Fibroblast of skin of left quadriceps (primary cell): Measurements from ENCODE around the gene HMCN2.

ENCODE experiments used
- DNase-seq, 2 experiments: peaks; one replicate each; pipeline ENCODE4 v3.0.0-alpha.2; 2013; ENCODE audit warnings: low read depth in 2 of 2

Gene HMCN2

DNA sequence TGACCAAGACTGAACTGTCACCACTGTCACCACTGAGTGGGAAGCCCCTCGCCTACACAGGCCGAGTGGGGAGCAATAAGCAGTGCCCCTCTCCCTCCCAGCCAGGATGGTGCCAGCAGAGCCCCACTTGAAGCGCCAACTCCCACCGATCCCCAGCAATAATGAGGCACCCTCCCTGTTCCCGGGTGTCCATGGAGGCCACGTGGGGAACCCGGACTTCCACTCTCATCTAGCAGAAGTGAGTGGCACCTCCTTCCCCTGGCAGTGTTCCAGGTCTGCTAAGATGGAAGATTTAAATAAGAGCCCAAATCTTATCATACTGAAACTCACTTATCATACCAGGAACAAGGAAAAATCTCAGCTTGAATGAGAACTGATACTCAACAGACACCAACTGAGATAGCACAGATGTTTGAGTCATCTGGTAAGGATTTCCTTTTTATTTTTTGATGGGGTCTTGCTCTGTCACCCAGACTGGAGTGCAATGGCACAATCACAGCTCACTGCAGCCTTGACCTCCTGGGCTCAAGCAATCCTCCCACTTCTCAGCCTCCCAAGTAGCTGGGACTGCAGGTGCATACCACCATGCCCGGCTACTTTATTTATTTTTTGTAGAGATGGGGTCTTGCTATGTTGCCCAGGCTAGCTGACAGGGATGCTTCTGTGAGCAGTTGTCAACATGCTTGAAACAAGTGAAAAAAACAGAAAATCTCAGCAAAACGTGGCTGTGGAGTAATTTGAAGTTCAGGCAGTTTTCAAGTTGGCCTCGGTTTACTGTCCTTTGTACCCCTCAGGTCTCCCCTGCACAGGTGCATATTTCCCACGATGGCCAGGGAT lies 149.6 kb downstream of the HMCN2 start:
- no peak for DNase-seq

GRCh38 chr9:130417602-130418001 lies 152.0 kb downstream of the HMCN2 start:
- no peak for DNase-seq

DNA sequence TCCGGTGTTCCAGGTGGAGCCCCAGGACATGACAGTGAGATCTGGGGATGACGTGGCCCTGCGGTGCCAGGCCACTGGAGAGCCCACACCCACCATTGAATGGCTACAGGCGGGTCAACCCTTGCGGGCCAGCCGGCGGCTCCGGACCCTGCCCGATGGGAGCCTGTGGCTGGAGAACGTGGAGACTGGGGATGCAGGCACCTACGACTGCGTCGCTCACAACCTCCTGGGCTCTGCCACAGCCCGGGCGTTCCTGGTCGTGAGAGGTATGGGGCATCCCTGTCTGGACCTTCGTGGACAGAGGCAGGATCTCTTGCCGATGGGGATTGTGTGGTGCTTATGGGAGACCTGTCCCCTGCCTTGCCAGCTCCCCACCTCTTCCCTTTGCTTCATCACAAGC lies 153.2 kb downstream of the HMCN2 start:
- DNase-seq = no peak

DNA sequence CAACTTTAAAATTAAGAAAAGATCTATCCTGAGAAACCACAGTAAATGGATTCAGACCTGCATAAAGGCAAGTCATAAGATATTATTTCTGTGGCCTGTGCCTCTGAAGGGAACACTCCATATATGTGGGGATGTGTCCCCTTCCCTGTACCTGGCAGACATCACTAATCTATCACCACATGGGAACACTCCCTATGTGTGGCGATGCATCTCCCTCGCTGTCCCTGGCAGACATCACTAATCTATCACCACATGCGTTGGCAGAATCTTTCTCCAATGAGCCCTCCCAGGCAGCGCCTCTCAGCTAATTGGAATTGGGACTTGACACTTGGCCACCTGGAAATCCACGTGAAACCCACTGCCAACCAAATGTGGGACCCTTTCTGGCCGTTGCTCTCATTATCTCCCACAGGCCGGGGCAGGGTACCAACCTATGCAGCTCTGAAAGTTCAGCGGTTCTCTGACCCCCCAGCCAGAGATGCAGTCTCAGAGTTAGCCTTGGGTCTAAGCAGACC lies 154.0 kb downstream of the HMCN2 start:
- DNase-seq = no peak

- no peak for DNase-seq
These were observed 155.7 kb downstream of the HMCN2 start for GRCh38 chr9:130421154-130421801.

DNA sequence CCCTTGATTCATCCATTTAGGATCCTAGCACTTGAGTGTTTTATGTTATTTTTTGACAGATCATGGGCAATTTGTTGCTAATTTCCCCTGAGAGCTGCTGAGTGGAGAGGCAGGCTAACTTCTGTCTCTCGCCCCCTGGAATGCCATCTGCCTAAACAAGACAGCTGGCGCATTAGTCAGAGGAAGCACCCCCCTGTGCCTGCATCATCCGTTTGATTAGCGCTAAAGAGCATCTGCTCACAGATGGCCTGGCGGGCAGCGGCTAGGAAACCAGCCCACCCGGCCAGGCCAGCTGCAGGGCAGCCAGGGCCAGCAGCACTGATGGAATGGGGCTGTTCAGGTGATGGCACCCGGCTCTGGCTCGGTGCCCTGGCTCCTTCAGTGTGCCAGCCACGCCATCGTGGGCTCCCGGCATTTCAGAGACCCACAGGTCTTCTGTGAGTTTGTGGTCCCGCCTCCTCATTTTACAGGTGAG lies 156.3 kb downstream of the HMCN2 start:
- DNase-seq = peak; percentile 52 to 58

GRCh38 chr9:130422546-130422945 lies 157.0 kb downstream of the HMCN2 start:
- DNase-seq = no peak

DNA sequence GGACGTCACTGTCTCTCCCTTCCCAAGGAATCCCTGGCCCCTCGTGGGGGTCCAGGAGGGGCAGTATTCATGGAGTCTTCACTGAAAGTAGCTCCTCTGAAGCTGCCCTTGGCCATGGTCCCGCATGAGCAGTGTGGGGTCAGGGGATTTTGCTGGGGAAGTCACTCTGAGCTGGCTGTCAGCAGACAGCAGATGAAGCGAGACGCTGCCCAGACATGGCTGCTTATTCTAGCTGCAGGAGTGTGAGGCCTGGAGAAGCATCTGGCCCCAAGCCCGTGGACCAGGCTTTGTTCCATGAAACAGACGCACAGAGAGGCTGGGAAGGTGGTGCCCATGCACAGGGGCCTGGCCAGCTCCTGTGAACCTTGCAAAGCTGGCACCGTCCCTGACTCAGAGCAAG lies 157.7 kb downstream of the HMCN2 start:
- DNase-seq = no peak

GRCh38 chr9:130424595-130425454 lies 159.3 kb downstream of the HMCN2 start:
- DNase-seq = no peak

- no peak for DNase-seq
These were observed 160.3 kb downstream of the HMCN2 start for GRCh38 chr9:130425741-130426466.

- DNase-seq = no peak
These were observed 160.9 kb downstream of the HMCN2 start for GRCh38 chr9:130426467-130426773.

GRCh38 chr9:130426883-130427282 lies 161.3 kb downstream of the HMCN2 start:
- DNase-seq = peak in 1 of 2 experiments; percentile 29

GRCh38 chr9:130427326-130427725 lies 161.8 kb downstream of the HMCN2 start:
- no peak for DNase-seq

- no peak for DNase-seq
These were observed 162.6 kb downstream of the HMCN2 start for GRCh38 chr9:130428086-130428665.

GRCh38 chr9:130429381-130429780 lies 163.8 kb downstream of the HMCN2 start:
- DNase-seq = no peak

DNA sequence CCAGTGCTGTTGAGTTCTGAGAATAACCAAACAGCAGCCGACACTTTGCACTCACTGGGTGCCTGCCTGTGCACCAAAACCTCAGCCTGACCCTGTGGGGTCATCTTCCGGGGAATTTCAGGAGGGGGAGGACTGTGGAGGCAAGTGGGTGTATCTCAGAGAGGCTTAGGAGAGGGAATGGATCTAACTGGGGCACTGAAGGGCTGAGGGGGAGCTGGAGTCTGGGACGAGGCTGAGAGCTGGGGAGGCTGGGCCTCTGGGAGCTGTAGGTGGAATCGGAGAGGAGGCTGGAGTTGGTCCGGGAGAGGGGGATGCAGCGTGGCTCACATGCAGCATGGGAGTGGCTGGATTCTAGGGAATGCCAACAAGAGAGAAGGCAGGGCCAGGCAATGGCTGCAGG lies 164.3 kb downstream of the HMCN2 start:
- no peak for DNase-seq

GRCh38 chr9:130430232-130430631 lies 164.7 kb downstream of the HMCN2 start:
- no peak for DNase-seq

- DNase-seq = no peak
These were observed 165.4 kb downstream of the HMCN2 start for GRCh38 chr9:130430734-130431535.

- DNase-seq = no peak
These were observed 166.2 kb downstream of the HMCN2 start for GRCh38 chr9:130431536-130432303.
